HG02588 (cell line): ENCODE measurements around the gene PDSS1.
"Not testable (repeated sequence)": the region's sequence is repeated elsewhere in the genome, so short reads cannot be mapped to it uniquely, and the experiment has no call there.

Experiments
- ATAC-seq: cut with Tn5 transposase; IDR thresholded peaks from one replicate; pipeline ENCODE4 v1.9.1; 2021; ENCODE audit warnings: mild to moderate bottlenecking, moderate library complexity; ENCODE audit not compliant: unreplicated experiment

PDSS1 gene, protein sequence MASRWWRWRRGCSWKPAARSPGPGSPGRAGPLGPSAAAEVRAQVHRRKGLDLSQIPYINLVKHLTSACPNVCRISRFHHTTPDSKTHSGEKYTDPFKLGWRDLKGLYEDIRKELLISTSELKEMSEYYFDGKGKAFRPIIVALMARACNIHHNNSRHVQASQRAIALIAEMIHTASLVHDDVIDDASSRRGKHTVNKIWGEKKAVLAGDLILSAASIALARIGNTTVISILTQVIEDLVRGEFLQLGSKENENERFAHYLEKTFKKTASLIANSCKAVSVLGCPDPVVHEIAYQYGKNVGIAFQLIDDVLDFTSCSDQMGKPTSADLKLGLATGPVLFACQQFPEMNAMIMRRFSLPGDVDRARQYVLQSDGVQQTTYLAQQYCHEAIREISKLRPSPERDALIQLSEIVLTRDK

DNA sequence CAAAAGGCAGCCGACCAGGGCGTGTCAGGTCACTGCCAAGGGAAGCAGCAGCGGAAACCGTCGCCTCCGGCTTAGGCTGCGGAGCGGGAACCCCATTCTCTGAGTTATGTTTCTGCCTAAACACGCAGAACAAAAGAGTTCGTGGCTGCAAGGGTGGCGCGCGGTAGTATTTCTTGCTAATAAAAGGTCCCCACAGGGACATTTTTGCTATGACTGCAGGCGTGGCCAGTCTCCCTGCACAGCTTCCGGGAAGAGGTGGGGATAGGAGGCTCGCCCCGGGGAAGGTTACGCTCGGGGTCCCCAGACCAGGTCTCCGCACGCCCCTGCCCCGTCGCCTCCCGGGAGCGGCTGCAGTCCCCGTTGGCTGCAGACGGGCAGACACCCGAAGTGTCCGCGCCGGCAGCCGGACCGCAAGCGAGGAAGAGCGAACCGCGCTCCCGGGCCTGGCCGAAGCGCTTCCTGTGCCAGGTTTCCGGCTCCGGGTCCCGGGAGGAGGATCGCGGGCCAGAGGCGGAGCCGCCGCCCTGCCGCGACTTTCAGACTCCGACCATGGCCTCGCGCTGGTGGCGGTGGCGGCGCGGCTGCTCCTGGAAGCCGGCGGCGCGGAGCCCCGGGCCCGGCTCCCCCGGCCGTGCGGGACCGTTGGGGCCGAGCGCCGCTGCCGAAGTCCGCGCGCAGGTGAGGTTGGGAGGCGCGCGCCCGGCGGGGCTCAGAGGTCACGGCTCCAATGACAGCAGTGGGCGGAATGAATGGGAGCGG, at the start of gene PDSS1:
Gene PDSS1, plus strand, starts transcription at position 539 of the 759 bp plus-strand sequence. Its CDS starts 11 bp downstream, at position 550.
- ATAC-seq = peak; percentile 88

DNA sequence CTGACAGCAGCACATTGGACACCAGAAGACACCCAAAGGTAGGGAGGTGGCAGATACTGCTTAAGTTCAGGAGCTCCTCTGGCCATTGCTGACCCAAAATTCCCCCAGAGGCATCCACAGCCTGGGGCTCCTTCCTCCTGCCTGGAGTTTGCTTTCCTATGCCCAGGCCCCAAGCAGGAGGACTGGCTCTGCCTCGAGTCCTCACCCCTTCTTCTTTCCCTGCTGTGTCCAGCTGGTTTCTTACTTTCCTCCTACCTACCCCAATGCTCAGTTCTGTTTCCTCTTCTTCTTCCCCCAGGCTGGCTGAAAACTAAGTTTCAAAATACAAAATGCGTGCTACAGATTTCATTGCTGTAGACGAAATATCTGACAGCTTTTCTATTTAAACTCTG, 49.3 kb upstream of the PDSS1 start:
- not testable (repeated sequence) for ATAC-seq

DNA sequence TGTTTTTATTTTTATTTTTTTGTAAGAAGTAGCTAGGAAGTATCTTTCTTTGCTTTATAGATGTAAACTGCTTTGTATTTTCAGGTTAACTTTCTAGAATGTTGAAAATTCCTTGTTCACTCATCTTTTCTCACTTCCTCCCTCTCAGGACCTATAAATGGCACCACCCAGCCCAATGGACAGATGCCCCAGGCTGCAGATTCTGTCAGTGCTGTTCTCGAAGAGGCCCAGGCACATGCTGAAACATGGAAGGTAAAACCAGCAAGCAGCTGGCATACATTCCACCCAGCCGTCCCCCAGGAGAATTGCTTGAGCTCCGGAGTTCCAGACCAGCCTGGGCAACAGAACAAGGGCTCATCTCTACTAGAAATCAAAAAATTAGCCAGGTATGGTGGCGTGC, 47.1 kb upstream of the PDSS1 start:
- ATAC-seq = no peak

DNA sequence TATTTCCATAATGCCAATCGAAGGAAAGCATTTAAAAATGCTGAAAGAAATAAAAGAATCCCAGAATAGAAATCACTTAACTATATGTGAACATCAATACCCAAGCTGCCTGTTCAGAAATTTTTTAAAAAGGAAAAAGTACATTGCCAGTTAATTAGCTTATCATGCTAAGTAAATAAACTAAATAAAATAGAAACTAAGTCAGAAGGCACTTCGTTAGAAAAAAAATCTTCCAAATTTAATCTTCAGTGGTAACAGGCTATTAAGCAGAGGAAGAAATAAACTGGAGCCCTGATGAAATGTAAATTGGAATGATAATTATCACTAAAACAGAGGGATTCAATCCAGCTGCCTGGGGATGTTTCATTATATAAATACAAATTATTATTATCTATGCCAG, 46.0 kb upstream of the PDSS1 start:
- ATAC-seq = not testable (repeated sequence)

DNA sequence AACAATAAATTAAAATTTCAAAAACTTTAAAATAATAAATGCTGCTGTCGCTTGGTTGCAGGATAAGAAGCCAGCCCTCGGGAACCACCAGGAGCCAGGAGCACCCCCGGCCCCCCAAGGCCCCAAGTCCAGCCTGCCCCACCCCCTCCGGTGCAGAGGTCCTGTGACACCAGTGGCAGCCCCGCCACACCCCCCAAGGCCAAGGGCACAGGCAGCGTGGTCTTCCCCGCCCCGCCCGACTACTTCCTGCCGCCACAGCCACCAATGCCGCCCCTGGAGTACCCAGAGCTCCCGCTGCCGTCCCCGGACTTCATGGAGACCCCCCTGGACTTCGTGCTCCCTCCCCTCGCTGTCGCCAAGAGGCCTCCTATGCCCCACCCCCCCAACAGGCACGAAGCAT, 44.5 kb upstream of the PDSS1 start:
- no peak for ATAC-seq

DNA sequence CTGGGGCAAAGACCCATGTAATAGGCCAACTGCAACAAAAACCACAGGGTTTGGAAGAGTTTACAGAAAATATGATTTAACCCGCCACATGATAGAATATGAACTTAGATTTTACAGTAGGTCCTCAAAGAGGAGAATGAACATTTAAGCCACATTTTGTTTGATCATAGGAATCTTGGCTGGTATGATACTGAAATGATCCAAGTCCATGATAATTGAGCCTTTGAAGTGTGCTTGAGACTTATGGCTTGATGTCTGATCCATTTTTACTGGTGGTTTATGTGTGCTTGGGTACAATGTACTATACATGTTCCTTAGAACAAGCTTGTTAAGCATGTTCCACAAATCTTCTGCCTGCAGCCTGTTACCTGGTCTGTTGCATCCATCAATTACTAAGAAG, 41.8 kb upstream of the PDSS1 start:
- ATAC-seq = no peak

DNA sequence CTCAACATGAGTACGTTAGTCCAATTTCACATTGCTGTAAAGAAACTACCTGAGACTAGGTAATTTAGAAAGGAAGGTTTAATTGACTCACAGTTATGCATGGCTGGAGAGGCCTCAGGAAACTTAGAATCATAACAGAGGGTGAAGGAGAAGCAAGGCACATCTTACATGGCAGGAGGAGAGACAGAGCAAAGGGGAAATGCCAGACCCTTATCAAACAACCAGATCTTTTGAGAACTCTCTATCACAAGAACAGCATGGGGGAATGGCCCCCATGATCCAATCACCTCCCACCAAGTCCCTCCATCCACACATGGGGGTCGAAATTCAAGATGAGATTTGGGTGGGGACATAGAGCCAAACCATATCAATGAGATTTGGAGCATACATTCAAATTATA, 34.6 kb upstream of the PDSS1 start:
- no peak for ATAC-seq

DNA sequence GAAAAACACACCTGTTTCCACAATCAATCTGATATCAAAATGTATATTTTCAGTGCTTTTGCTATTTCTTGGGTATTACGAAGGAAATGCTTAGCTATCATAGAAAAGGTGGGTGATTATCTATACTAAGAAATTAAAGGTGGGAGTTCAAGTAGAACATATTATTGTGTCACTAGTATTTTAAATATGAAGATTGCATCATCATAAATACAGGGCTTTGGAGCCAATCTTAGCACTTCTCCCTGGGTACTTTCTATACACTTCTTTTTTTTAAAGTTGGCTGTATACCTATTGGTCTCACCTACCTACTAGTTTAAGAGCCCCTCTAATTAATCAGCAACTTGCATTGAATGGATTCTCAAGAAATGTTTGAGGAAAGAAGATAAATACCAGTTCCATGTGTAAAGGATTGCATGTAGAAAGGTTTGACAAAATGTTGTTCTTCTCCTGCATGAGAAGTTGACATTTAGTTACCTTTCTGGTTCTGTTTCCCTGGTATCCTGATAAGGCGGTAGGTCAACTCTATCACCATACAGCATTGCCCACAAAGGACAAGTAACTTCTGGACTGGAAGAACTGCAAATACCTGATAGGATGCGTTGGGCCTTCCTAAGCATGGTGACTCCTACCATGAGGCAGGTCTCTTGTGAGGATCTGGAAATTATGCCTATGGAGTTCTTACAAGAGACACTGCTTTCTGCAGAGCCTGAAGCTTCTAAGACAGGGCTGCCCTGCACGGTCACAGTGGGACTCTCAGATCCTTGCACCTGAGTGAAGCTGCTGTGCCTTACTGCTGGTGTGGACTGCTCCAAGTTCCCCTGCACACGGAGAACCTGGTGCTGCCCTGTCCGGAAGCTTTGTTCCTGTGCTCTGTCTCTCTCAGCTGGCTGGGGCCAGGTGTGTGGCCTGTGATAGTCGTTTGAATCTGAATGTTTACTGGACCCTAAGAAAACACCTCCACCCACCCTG, 32.1 kb upstream of the PDSS1 start:
- no peak for ATAC-seq

DNA sequence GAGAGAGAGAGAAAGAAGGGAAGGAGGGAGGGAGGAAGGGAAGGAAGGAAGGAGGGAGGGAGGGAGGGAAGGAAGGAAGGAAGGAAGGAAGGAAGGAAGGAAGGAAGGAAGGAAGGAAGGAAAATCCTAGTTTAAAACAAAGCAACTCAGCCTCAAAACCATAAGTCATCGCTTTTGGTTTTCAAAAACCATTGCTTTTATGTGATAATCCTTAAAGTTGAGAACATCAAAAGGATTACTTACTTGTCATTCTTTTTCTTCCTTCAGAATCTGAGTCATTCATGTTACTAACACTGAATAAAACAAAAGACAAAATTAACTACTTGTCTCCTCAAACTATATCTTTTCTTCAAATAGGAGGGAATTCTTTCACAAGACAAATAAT, 21.6 kb upstream of the PDSS1 start:
- no peak for ATAC-seq

DNA sequence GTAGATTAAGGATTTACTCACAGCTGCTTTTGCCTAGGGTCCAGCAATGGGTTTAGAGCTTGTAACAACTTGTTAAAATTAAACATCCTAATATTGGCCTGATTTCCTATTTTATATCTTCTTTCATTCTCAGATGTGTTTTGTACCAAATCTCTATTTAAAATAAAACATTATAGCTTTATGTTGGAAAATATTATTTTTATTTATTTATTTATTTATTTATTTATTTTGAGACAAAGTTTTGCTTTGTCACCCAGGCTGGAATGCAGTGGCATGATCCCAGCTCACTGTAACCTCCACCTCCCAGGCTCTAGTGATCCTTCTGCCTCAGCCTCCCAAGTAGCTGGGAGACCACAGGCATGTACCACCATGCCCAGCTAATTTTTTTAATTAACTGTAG, 17.9 kb upstream of the PDSS1 start:
- no peak for ATAC-seq

DNA sequence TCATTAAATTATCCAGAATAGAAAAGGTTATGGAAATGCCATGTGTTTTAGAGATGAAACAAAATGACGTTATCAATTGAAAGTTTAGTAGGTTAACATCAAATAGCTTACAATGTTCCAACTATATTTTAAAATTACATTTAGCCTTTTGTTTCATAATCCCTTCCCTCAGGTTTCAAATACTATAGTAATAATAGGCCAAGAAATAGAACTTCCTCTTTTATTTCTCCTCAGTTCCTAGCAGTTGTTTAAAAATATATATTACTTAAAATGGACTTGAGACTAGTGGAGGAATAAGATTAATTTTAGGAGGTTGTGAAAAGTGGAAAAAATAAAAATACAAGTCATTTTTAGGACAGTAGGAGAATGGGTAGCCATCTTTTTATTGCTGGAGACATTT, 16.4 kb upstream of the PDSS1 start:
- ATAC-seq = no peak

DNA sequence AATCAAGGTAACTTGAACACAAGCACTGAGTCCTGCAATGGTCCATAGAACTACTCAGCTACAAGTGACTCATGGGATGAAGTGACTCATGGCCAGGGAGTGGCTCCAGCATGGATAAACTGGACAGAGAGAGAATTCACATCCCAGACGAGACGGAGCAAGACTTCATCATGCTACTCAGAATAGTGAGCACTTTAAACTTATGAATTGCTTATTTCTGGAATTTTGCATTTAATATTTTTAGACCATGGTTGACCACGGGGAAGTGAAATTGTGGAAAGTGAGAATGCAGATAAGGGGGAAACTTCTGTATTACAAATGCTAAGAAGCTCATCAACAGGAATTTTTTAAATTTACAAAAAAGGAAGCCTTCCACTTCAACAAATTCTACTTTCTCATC, 15.5 kb upstream of the PDSS1 start:
- ATAC-seq = not testable (repeated sequence)

DNA sequence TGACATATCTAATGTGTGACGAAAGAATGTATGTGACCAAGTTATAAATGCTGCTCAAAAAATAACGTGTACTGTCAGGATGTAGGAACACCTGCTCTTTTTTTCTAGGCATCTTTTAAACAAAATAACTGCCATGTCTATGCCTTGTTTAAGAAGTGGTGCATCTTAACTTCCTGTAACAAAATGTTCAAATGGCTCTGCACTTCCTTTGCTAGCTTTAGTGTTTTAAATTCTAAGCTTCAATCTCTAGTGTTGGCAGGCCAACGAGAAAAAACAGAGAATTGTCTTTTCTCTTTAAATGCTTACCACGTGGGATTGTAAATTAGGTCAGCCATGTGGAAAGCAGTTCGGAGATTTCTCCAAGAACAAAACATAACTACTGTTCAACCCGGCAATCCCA, 14.6 kb upstream of the PDSS1 start:
- no peak for ATAC-seq

DNA sequence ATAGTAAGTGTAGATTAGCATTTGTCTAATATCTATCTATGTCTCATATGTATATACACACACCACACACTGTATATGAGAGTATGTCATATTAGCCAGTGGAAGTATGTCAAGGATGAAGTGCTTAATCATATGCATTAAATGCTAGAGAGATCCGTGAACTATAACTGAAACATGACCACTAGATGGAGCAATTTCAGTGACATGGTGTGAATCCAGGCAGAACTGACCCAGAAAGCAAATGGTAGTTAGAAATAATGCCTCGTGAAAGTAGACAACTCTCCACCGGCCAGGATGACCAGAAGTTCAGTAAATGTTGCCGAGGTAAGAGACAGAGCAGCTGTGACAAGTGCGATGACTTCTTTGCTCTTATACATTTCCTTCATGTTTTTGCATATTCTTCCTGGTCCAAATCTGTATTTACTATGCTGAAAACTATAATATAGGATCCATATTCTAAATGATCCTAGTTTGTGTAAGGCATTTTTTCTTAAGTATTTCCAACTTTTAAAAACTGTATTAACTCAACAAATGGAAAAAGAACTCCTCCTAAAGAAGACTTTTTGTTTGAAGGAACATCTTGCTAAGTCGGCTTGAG, 12.7 kb upstream of the PDSS1 start:
- peak; percentile 87 for ATAC-seq

DNA sequence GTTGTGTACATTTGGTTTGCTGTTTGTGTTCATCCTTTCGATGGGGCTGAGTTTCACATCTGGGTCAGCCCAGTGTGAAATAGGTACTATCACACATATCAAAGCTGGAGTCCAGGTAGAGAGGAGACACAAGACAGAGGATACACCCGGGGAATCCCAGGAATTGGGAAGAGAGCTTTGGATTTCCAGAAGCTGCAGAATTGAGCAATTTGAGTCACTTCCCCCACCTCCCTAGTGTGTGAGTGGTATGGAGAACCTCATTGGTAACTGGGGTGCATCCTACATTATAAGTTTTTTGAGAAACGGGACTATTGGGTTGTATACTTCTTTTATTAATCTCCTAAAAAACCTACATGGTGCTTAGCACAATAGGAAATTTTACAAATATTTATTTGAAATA, 12.1 kb upstream of the PDSS1 start:
- ATAC-seq = no peak

DNA sequence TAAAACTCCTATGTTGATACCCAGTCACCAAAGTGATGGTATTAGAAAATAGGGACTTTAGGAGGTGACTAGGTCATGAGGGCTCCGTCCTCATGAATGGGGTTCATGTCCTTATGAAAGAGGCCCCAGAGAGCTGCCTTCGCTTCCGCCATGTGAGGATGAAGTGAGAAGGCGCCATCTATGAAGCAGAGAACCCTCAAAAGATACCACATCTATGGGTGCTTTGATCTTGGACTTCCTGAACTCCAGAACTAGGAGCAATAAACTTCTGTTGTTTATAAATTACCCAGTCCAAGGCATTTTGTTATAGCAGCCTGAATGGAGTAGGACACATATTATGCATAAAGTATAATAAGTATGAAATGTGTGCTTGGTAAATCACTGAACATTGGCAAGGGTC, 8.1 kb upstream of the PDSS1 start:
- ATAC-seq = no peak

DNA sequence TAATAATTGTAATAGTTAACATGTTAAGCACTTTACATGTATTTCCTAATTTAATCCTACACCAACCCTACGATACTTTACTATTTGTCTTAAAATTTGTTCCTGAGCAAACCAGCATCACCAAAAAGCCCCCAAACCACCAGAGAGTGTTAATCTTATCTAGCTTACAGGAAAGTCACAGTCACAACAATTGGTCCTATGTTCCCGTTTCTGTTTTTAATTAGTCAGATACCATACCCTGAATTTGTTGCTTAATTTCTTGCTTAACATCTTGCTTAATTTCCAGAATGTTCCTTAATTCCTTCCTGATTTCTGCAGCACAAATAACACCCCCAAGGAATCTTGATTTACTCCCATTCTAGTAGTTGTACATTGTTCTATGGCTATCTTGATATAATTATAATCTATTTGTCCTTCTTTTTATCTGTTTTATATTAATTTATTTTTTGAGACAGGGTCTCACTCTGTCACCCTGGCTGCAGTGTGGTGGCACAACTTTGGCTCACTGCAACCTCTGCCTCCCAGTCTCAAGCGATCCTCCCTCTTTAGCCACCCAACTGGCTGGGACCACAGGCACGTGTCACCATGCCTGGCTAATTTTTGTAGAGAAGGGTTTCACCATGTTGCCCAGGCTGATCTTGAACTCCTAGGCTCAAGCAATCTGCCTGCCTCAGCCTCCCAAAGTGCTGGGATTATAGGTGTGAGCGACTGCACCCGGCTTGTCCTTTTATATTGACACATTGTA, 6.6 kb upstream of the PDSS1 start:
- no peak for ATAC-seq

DNA sequence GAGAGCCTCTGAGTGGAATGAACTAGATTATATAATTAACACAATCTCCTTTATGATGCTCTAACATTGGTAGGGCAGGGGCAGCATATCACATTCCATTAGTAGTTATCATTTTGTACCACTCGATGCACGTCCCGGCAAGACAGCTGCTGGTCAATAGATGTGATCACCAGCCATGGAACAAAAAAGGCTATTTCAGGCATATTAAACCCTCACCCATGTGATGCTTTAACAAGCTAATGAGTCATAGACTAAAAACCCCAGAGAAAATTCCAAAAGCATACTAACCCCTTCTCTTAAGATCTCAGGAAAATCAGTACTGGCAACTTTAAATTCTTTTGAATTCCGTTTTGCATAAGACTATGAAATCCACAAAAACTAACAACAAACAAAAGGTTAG, 3.0 kb upstream of the PDSS1 start:
- not testable (repeated sequence) for ATAC-seq

DNA sequence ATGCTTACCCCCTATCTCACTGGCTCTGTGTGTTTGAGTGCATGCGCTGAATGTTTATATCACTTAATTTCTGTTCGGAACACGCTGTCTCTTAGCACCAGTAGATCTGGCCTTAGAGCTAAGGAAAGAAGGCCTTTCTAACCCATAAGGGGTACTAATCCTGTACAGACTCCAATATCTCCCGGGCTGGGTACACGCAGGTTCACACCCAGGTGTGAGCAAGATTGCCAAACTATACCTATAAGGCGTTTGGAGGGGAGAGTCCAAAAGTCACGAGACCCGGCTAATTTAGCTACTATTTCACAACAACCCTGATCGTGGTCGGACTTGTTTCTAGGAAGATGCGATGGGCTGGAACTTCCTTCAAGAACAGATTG, 727 bp upstream of the PDSS1 start:
- peak; percentile 3 for ATAC-seq

DNA sequence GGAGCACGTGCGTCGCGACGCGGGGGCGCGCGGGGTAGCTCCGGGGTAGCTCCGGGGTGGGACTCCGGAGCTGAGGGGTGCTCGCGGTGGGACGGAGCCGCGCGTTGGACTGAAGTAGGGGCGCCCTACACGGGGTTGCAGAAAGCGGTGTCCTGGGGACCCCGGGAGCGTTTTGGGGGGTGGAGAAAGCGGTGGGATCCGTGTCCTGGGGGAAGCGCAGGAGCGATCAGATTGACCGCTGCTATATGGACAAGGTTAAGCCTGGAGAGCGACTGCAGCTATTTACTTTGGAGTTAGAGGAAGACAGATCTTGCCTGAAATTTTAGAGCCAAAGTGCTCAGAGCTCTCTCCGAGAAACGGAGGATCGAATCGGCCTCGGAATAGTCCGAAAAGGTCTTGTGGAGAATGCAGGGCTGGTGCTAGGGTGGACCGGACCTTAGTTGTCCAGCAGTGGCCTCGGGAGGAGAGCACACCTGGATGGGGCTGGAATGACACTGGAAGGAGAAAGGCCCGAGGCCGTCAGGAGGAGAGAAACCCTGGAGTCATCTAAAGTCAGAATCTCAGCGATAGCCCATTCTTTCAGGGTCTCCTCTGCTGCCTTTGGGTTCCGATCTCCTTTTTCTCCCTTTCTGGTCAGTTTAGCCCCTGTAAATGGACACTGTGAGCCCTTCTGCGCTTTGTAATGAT, 564 bp downstream of the PDSS1 start:
- ATAC-seq = no peak
